NT2/D1 (cell line): ENCODE data around the gene ZNF708.

ENCODE experiments used
- SUZ12 ChIP-seq: IDR thresholded peaks from 2 replicates; pipeline ENCODE4 v1.6.1; 2011; ENCODE audit not compliant: insufficient read length, insufficient read depth; ENCODE audit errors: extremely low read depth
- YY1 ChIP-seq: IDR thresholded peaks from 2 replicates; pipeline ENCODE4 v1.6.1; 2011; ENCODE audit not compliant: insufficient read length, insufficient read depth

DNA sequence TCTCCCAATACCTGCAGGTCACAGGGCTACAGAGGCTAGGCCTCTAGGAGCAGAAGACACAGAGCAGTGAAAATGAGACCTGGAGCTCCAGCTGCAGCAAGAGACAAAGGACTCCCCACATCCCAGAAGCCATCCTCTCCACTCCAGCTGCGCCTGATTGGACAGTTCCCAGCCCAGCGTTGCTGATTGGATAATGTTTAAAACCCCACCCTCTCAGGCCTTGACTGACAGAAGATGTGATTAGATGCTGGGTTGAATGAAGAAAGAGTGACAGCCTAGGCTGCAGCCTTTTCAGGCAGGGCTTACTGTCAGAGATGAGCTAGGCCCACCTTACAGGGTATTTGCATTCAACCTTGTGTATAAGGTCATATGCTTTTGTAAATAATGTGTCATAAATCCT lies 59.4 kb downstream of the ZNF708 start:
- TF ChIP-seq SUZ12 (no peak), YY1 (no peak)
